Measurements from ENCODE around the gene AGBL3. TPM values are rescaled to one million over a fixed set of nuclear protein-coding genes. Genes with fewer than 3 reads are reported as not detected.

AGBL3 gene
- 0.71 and 1.4 TPM in 2 replicates for total RNA-seq

DNA sequence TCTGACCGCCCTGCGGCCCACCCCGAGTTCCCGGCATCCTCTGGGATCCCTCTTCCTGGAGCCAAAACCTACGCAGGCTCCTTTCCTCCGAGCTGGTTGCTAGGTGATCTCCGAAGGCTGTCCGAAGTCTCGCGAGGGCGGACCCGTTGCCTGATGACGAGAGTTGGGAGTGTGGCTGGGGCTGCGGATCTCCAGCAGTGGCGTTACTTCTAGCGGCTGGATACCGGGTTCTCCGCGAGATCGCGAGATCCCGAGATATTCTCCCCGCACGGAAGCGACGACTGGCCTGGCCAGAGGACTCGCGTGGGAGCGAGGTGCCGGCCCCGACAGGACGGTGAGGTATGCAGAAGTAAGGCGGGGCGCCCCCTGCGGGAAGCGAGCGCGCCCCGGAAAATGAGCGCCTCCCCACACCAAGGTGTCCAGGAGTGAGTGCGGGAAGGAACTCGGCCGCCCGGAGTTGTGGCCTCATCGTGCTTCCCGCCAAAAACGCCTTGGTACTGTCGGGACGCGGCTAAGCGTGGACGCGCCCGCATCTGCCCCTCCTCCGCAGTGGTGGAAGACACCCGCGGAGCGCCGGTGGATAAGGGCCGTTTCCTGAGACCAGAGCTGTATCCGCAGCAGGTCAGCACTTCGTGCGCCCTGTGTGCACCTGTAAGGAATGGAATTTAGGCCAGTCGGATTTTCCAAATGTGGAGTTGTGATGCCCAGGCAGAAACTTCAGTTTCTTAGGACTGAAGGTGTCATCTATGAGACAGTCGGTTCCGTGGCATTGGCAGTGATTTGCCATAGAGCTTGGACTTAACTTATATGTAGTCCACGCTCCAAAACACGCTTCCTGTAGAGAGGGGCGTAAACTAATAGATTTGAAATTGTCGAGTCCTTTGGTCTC is at the start of gene AGBL3:
AGBL3 (plus strand) TSS at position 146 of the 889 bp plus-strand sequence. CDS start 1,426 bp downstream, outside the sequence.

GRCh38 chr7:135147899-135148721 is 161.8 kb downstream of the AGBL3 start, which contains the start of gene TMEM140:
TMEM140 (plus strand) TSS chr7:135148072; CDS start chr7:135164442, 16,370 bp downstream.

GRCh38 chr7:135170274-135170997 is 184.1 kb downstream of the AGBL3 start, which contains the start of gene CYREN:
CYREN (minus strand) TSS chr7:135170707; CDS start chr7:135168922, 1,785 bp downstream.

Other genes starting within 250 kb of the AGBL3 start
- 649 and 694 TPM in 2 replicates for gene CALD1, start 206.9 kb upstream of the AGBL3 start, total RNA-seq
- 9.5 and 14.6 TPM in 2 replicates for gene TMEM140, start 161.6 kb downstream of the AGBL3 start, total RNA-seq
- 30.0 and 43.8 TPM in 2 replicates for gene CYREN, start 184.2 kb downstream of the AGBL3 start, total RNA-seq
- gene WDR91, start 225.0 kb downstream of the AGBL3 start, total RNA-seq = 4.7 and 5.8 TPM in 2 replicates
- not detected in 2 replicates for gene STRA8, start 247.3 kb downstream of the AGBL3 start, total RNA-seq

Measured in smooth muscle cell of bladder (primary cell).